ENCODE measurements around the gene SLC22A7. TPM values are rescaled to one million over a fixed set of nuclear protein-coding genes. Genes with fewer than 3 reads are reported as not detected.

The SLC22A7 gene
- total RNA-seq, 1 experiment from 2014 or later, result not detected

DNA sequence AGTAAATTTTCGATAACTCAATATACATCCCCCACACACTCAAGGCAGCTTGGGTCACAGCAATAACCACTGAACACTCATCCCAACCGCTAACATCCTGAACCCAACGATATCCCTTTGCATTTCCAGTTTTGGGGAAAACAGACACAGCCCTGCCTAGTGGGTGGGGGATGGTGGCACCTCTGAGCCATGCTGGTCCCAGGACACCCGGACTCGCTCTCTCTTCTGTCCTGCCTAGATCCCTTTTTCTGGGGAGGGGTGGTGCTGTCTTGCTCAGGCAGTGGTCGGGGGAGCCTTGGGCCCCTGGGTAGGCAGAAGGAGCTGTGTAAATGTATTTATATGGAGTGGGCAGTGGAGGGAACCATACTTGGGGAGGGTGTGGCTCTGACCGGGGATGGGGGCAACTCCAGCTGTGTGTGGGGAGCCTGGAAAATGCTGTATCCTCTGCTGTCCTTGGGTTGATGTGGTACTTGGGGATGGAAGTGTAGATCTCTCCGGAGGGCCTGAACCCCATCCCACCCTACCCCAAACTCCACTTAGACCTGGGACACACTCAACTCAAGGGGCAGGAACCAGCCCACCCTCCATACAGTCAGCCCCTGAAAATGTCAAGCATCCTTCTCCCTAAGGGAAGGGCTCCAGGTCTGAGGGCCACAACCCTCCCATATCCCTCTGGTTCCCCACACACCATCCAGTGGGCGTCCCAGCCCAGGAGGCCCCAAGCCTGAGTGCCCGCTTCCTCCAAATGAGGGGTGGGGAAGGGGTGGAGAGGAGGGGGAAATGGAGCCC is 23.7 kb upstream of the SLC22A7 start:
- H3K36me3 ChIP-seq, result no peaks in the 10 kb centered on the region
- DNase-seq, result no peak
- H3K27me3 ChIP-seq, result no peaks in the 10 kb centered on the region
- no peak overlapping the region for H3K27ac ChIP-seq
- no peak overlapping the region for H3K4me3 ChIP-seq
- H3K9me3 ChIP-seq (replicated peaks), result no peaks in the 10 kb centered on the region
- H3K4me1 ChIP-seq, result peaks cover 6% of the 10 kb centered on the region; the same call in 1 of the 2 replicates

DNA sequence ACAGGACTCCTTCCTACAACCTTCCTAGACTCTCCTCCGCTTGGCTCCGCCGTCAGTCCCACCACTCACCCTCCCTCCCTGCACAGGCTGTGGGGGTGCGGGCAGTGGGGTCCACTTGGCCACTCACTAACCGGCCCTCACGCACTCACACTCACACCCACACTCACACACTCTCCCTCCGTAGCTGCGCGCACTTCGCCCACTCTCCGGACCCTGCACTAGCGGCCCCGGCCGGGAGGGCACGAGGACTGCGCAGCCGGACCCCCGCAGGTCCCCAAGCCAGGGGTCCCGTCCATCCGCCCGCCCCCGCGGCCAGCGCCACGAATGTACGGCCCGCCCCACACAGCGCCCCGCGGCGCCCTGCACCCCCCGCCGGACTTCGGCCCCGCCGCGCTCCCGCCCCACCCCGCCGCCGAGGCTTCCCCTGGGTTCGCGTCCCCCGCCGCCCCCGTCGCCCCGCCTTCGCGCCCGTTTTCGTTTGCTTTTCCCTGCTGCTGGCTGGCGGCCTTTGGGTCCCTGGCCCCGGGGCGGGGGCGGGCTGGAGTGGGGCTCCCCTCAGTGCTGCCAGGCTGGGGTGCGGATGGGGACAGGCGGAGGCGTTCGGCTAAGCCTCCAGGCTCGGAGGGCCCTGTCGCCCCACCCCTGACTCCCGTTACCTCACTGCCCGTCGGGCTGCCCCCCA is 23.0 kb upstream of the SLC22A7 start:
- H3K4me3 ChIP-seq, result no peak overlapping the region
- no peak for DNase-seq
- no peaks in the 10 kb centered on the region for H3K9me3 ChIP-seq (replicated peaks)
- no peaks in the 10 kb centered on the region for H3K27me3 ChIP-seq
- no peaks in the 10 kb centered on the region for H3K36me3 ChIP-seq
- H3K27ac ChIP-seq, result no peak overlapping the region
- H3K4me1 ChIP-seq, result peaks cover 5% of the 10 kb centered on the region; the same call in 1 of the 2 replicates

DNA sequence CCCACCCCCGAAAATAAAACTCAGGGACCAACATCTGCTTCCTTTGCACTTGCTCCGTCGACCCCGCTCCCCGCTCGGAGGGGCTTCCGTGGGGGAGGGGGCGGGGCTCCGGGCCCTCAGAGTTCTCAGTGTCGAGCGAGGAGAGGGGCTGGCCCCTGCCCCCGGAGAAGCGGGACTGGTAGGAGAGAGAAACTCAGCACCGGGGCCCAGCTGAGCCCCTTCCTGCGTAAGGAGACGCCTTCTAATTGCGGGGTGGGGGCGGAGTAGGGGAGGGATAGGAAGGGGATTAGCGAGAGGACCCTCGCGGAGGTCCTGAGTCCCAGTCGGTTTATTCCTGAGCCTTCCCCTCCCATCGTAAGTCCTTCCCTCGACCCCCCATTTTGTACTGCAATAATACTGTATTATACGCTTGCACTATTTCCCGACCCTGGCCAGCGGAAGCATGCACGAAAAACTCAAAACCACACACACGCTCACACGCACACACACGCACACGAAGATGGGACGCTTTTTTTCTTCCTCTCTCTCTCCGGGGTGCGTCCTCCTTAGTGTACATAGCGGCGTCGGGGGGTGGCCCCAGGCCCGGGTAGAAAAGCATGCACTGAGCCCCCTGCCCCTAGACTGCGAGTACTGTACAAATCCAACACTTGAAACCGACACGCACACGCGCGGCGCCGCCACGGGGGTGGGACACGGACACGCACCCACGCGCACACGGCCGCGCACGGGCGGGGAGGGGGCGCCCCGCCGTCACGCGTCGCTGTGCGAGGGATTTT is 22.1 kb upstream of the SLC22A7 start:
- no peaks in the 10 kb centered on the region for H3K36me3 ChIP-seq
- no peak overlapping the region for H3K4me3 ChIP-seq
- no peak overlapping the region for H3K27ac ChIP-seq
- no peaks in the 10 kb centered on the region for H3K27me3 ChIP-seq
- H3K9me3 ChIP-seq (replicated peaks), result no peaks in the 10 kb centered on the region
- no peaks in the 10 kb centered on the region for H3K4me1 ChIP-seq
- DNase-seq, result no peak

DNA sequence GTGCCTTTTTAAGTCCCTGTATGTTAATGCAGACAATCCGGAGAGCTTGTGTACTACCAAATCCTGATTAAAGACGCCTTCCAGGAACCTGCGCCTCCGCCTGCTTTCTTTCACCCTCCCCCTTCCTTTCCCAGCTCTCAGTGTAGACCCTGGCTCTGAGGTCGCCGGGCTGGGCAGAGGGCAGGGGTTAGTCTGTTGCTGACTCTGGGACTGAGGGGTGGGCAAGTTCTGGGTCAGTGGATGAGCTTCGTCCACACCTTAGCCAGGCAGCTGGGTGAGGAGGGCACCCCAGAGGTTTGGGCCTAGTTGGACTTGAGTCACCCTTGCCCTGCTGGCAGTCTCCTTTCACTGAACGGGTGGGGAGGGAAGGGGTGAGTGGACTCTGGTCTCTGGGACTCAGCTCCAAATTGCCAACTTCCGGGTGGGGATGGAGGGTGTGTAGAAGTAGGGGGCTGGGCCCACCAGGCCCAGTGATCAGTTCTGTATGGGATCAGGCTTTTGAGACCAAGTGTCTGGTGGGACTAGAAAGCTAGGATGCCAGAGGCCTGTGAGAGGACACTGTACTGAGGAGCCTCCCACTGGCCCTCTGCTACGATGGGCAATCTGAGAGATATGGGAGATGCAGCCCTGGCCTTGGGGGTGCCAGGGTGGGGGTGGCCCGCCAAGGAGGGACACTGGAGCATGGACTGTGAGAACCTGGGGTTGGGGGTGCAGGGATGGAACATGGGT is 21.3 kb upstream of the SLC22A7 start:
- Histone ChIP-seq H3K27ac (no peak overlapping the region), H3K4me3 (no peak overlapping the region), H3K4me1 (no peaks in the 10 kb centered on the region), H3K36me3 (no peaks in the 10 kb centered on the region), H3K9me3 (replicated peaks) (no peaks in the 10 kb centered on the region), H3K27me3 (no peaks in the 10 kb centered on the region)
- no peak for DNase-seq

DNA sequence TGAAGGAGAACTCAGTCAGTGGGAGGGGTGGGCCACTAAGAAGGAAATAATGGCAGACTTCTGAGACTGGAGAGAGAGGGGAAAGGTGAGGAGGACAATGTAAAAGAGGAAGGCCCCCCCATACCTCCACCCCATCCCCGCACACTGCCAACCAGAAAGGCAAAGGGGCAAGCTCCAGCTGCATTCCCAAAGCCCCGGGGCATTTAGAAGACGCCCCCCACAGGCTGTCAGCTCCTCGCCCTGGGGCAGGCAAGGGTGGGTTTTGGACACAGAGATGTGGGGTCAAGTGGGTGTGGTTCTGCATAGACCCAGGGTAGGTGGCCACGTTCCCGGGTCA is 20.8 kb upstream of the SLC22A7 start:
- Histone ChIP-seq H3K4me1 (no peaks in the 10 kb centered on the region), H3K36me3 (no peaks in the 10 kb centered on the region), H3K9me3 (replicated peaks) (no peaks in the 10 kb centered on the region), H3K27ac (no peak overlapping the region), H3K27me3 (0 out of 2 replicates have a peak, but pooled peaks cover 3% of the 10 kb centered on the region), H3K4me3 (no peak overlapping the region)
- DNase-seq, result no peak

DNA sequence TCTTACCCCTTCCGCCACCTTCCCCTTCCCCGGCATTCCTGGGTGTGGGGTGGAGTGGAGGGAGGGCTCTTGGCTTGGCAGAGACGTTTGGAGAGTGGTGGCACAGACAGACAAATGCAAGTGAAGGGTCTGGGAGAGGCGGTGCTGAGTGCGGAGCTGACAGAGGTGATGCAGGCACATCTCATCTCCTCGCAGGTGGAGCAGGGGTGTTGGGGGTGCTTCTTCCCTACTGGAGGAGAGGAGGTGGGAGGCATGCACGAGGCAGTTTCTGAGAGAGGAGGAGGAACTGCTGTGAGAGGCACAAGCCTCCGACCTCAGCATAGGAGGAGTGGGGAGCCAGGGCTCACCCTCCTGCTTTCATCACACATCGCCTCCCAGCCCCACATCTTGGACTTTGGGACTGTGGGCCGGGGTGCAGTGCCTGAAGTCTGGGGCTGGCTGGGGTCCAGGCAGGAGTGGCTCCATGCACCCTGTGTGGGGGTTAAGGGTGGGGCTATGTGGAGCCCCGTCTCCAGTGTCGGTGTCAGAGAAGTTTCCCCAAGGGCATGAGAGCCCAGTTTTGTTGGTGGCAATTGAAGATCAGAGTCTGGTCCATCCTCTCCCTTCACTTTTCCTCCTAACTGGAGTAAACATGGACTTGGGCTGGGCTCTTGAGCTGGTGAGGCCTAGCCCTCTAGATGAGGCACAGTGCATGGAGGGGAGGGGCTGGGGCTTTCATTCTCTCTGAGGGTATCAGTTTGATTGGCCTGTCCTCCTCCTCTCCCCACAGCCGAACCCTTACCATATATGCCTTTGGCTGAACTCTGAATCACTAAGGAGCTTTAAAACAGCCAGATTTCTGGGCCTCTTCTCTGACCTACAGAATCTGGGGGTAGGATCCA is 20.2 kb upstream of the SLC22A7 start:
- Histone ChIP-seq H3K27me3 (0 out of 2 replicates have a peak, but pooled peaks cover 3% of the 10 kb centered on the region), H3K27ac (no peak overlapping the region), H3K4me1 (no peaks in the 10 kb centered on the region), H3K9me3 (replicated peaks) (no peaks in the 10 kb centered on the region), H3K36me3 (no peaks in the 10 kb centered on the region), H3K4me3 (no peak overlapping the region)
- DNase-seq, result no peak

DNA sequence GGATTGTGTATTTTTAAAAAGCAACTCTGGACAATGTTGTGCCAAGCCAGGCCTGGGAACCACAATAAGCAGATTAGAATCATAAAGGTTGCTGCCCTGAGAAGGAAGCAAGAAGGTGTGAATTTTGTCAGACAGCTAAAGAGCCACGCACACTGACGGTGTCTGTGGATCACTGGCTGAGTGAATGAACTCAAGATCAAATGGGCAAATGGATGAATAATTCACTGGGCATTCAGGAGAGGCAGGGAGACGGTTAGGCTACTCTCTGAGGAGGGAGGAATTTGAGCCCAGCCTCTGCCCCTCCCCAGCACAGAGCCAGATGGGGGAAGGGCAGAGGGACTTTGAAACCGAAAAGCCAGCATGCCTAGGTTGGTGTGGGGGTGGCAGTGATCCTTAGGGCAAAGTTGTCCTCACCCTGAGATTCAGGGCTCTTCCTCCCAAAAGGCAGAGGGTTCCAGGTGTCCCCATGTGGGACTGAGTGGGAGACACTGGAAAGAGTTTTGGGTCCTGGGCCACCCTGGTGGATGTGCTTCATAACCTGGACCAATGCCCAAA is 19.5 kb upstream of the SLC22A7 start:
- Histone ChIP-seq H3K36me3 (no peaks in the 10 kb centered on the region), H3K27me3 (0 out of 2 replicates have a peak, but pooled peaks cover 3% of the 10 kb centered on the region), H3K4me3 (no peak overlapping the region), H3K9me3 (replicated peaks) (no peaks in the 10 kb centered on the region), H3K4me1 (no peaks in the 10 kb centered on the region), H3K27ac (no peak overlapping the region)
- DNase-seq, result no peak

DNA sequence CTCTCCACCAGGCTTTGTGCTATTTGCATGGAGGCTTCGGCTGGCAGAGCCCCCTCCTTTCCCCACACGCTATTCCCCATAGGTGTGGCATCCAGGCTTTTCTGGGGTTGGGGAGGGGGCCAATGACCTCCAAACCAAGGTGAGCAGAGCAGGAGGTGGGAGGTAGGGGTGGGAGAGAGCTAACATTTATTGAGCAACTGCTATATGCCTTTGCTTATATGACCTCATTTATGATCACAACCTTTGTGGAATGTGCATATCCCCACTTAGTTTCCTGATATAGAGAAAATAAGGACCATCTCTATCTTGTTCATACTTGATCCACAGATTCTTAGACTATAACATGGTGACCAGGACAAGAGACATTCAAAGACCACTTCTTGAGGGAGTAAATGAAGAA is 17.8 kb upstream of the SLC22A7 start:
- H3K4me3 ChIP-seq, result no peak overlapping the region
- no peak overlapping the region for H3K27ac ChIP-seq
- no peaks in the 10 kb centered on the region for H3K9me3 ChIP-seq (replicated peaks)
- 0 out of 2 replicates have a peak, but pooled peaks cover 3% of the 10 kb centered on the region for H3K27me3 ChIP-seq
- H3K4me1 ChIP-seq, result no peaks in the 10 kb centered on the region
- DNase-seq, result no peak
- H3K36me3 ChIP-seq, result no peaks in the 10 kb centered on the region

DNA sequence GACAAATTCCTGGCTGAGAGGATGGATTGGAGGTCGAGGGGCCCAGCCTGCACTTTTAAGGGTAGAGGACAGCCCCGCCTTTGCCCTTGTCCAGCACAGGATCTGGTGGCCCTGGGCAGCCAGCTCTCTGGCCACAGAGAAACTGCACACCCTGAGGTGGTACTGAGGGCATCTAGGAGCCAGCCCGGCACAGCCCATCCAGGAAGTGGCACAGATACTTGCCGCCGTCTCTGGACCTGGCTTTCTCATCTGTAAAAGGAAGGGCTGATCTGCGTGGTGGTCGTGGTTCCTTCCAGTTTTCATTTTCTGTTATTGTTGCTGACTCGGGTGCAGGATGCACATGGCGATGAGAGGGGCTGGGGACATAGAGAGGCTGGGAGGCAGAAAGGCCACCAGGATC is 16.0 kb upstream of the SLC22A7 start:
- Histone ChIP-seq H3K27ac (no peak overlapping the region), H3K4me1 (no peaks in the 10 kb centered on the region), H3K27me3 (0 out of 2 replicates have a peak, but pooled peaks cover 3% of the 10 kb centered on the region), H3K36me3 (no peaks in the 10 kb centered on the region), H3K9me3 (replicated peaks) (no peaks in the 10 kb centered on the region), H3K4me3 (no peak overlapping the region)
- DNase-seq, result no peak

DNA sequence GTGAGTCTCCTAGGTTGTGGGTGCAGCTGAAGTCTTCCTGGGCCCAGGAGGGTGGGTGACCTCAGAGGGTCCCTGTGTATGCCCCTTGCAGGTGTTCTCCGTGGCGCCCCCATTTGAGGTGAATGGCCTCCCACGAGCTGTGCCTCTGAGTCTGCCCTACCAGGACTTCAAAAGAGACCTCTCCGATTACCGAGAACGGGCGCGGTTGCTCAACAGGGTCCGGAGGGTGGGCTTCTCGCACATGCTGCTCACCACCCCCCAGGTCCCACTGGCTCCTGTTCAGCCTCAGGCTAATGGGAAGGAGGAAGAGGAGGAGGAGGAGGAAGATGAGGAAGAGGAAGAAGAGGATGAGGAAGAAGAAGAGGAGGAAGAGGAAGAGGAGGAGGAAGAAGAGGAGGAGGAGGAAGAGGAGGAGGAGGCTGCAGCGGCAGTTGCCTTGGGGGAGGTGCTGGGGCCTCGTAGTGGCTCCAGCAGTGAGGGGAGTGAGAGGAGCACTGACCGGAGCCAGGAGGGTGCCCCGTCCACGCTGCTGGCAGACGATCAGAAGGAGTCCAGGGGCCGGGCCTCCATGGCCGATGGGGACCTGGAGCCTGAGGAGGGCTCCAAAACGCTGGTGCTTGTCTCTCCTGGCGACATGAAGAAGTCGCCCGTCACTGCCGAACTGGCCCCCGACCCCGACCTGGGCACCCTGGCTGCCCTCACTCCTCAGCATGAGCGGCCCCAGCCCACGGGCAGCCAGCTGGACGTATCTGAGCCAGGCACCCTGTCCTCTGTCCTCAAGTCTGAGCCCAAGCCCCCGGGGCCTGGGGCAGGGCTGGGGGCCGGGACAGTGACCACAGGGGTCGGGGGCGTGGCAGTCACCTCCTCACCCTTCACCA is 15.2 kb upstream of the SLC22A7 start:
- H3K4me3 ChIP-seq, result no peak overlapping the region
- no peak overlapping the region for H3K27ac ChIP-seq
- no peaks in the 10 kb centered on the region for H3K36me3 ChIP-seq
- no peaks in the 10 kb centered on the region for H3K4me1 ChIP-seq
- no peaks in the 10 kb centered on the region for H3K9me3 ChIP-seq (replicated peaks)
- DNase-seq, result no peak
- H3K27me3 ChIP-seq, result 0 out of 2 replicates have a peak, but pooled peaks cover 3% of the 10 kb centered on the region

DNA sequence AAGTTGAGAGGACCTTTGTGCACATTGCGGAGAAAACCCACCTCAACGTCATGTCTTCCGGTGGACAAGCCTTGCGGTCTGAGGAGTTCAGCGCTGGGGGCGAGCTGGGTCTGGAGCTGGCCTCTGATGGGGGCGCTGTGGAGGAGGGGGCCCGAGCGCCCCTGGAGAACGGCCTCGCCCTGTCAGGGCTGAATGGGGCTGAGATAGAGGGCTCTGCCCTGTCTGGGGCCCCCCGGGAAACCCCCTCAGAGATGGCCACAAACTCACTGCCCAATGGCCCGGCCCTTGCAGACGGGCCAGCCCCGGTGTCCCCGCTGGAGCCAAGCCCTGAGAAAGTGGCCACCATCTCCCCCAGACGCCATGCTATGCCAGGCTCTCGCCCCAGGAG is 14.6 kb upstream of the SLC22A7 start:
- H3K4me1 ChIP-seq, result no peaks in the 10 kb centered on the region
- 0 out of 2 replicates have a peak, but pooled peaks cover 3% of the 10 kb centered on the region for H3K27me3 ChIP-seq
- DNase-seq, result no peak
- H3K27ac ChIP-seq, result no peak overlapping the region
- H3K36me3 ChIP-seq, result no peaks in the 10 kb centered on the region
- H3K4me3 ChIP-seq, result no peak overlapping the region
- no peaks in the 10 kb centered on the region for H3K9me3 ChIP-seq (replicated peaks)

DNA sequence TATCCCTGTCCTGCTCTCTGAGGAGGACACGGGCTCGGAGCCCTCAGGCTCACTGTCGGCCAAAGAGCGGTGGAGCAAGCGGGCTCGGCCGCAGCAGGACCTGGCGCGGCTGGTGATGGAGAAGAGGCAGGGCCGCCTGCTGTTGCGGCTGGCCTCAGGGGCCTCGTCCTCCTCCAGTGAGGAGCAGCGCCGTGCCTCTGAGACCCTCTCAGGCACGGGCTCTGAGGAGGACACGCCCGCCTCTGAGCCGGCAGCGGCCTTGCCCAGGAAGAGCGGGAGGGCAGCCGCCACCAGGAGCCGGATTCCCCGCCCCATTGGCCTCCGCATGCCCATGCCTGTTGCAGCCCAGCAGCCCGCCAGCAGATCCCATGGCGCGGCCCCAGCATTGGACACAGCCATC is 14.2 kb upstream of the SLC22A7 start:
- Histone ChIP-seq H3K4me1 (no peaks in the 10 kb centered on the region), H3K27me3 (0 out of 2 replicates have a peak, but pooled peaks cover 3% of the 10 kb centered on the region), H3K27ac (no peak overlapping the region), H3K36me3 (no peaks in the 10 kb centered on the region), H3K9me3 (replicated peaks) (no peaks in the 10 kb centered on the region), H3K4me3 (no peak overlapping the region)
- DNase-seq, result no peak
